NCI-H2081 treated with DMSO at 0.1 percent for 48 hours (cell line): ENCODE data around the gene GAL3ST1.
"Not testable (repeated sequence)": the region's sequence is repeated elsewhere in the genome, so short reads cannot be mapped to it uniquely, and the experiment has no call there.

Experiments
- DNase-seq: peaks from one replicate; lab custom pipeline; 2025; lab: John Stamatoyannopoulos, UW

GAL3ST1 gene, protein sequence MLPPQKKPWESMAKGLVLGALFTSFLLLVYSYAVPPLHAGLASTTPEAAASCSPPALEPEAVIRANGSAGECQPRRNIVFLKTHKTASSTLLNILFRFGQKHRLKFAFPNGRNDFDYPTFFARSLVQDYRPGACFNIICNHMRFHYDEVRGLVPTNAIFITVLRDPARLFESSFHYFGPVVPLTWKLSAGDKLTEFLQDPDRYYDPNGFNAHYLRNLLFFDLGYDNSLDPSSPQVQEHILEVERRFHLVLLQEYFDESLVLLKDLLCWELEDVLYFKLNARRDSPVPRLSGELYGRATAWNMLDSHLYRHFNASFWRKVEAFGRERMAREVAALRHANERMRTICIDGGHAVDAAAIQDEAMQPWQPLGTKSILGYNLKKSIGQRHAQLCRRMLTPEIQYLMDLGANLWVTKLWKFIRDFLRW

GRCh38 chr22:30574095-30574981 is at the start of gene GAL3ST1:
TSS of gene GAL3ST1 (minus strand) at chr22:30574665. CDS start at chr22:30557392, 17,273 bp downstream.
- no peak for DNase-seq

DNA sequence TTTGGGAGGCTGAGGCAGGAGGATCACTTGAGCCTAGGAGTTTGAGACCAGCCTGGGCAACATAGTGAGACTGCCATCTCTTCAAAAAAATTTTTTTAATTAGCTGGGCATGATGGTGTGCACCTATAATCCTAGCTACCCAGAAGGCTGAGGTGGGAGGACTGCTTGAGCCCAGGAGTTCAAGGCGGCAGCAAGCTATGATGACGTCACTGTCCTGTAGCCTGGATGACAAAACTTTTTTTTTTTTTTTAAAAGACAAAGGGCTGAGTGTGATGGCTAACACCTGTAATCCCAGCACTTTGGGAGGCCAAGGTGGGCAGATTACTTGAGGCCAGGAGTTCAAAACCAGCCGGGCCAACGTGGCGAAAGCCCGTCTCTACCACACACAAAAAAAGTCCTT is 45.4 kb upstream of the GAL3ST1 start:
- not testable (repeated sequence) for DNase-seq

GRCh38 chr22:30617819-30618218 is 43.4 kb upstream of the GAL3ST1 start:
- DNase-seq, result no peak

- no peak for DNase-seq
These were observed 41.1 kb upstream of the GAL3ST1 start for GRCh38 chr22:30615543-30615954.

- no peak for DNase-seq
These were observed 40.4 kb upstream of the GAL3ST1 start for GRCh38 chr22:30614879-30615278.

DNA sequence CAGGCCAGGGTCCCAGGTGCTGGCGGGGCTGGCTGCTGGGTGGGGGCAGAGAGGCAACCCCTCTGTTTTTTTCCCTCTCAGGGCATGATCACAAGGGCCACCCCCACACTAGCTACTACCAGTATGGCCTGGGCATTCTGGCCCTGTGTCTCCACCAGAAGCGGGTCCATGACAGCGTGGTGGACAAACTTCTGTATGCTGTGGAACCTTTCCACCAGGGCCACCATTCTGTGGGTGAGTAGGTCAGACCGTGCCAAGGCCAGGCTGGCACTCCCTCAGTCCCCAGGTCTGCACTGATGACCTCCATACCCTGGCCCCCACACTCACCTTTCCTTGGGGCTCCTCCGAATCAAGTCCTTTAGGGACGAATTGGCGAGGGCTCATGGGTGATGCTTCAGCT is 39.8 kb upstream of the GAL3ST1 start:
- DNase-seq, result no peak

GRCh38 chr22:30612789-30613188 is 38.3 kb upstream of the GAL3ST1 start:
- DNase-seq, result no peak

DNA sequence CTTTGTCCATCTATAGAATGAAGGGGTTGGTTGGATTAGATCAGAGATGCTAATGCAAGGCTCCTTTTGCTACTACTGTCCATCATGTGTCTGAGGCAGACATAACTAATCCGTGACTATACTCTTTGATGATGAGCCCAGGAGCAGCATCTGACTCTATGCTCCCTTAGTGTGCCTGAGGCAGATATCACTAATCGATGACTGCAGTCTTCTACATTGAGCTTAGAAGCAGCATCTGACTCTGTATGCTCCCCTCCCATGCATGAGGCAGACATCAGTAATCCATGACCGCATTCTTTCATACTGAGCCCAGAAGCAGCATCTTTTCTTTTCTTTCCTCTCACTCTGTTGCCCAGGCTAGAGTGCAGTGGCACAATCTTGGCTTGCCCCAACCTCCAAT is 36.7 kb upstream of the GAL3ST1 start:
- DNase-seq, result no peak

- no peak for DNase-seq
These were observed 35.8 kb upstream of the GAL3ST1 start for GRCh38 chr22:30610299-30610698.

DNA sequence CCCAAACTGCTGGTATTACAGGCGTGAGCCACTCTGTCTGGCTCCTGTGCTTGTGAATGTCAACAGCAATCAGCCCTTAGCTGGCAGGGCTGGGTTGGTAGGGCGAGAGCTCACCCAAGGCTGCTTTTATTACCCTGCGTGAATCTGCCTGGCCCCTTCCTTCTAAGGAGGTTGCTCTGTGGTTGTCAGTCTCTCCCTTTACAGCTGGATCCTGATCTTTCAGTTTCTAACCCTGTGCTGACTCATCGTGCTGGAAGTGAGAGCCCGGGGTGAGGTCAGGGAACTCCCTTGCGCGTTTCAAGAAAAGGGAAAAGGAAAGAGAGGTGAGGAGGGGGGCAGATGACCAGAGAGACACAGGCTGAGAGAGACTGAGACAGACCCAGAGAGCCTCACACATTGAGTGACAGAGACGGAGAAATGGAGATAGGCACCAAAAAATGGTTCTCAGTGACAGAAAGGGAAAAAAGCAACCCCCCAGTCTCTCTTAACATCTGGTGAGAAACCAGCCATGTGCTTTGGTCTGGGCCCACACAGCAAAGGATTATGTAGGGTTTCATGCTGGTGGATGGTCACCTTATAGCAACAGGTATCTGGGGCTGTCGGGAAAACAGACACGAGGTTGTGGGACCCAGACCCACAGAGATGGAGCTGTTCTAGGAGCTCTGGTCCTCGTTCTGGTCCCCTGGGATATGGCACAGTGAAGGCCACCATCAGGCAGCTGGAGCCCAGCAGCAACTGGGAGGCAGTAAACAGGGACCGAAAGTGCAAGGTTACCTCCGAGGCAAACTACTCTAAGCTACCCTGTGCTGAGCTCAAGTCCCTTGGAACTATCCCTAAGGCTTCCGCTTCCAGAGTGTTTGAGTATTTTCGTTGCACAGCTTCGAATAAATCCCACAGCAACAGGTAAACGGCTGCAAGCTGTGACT is 35.1 kb upstream of the GAL3ST1 start:
- no peak for DNase-seq

DNA sequence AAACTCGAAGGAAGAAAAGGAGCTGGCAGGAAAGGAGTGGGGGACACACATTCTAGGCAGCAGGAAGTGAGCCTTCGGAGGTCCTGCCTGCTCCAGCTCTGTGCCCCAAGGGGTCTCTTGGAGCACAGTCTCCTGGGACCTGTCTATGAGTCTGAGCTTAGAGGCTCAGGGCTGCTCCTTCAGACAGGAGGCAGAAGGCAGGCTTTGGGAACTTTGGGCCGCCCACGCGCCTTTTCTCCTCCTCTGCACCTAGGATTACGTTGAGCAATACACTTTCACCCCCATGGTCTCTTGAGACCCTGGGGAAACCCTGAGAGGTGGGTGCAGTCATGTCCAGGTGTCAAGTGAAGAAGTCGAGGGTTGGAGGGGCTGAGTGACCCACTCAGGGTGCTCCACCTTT is 33.5 kb upstream of the GAL3ST1 start:
- no peak for DNase-seq

- DNase-seq, result no peak
These were observed 33.0 kb upstream of the GAL3ST1 start for GRCh38 chr22:30607300-30607930.

GRCh38 chr22:30606455-30607299 is 32.2 kb upstream of the GAL3ST1 start, which contains the start of gene TCN2:
TSS of gene TCN2 (plus strand) at chr22:30607174. CDS start at chr22:30607332, 158 bp downstream.
- no peak for DNase-seq

DNA sequence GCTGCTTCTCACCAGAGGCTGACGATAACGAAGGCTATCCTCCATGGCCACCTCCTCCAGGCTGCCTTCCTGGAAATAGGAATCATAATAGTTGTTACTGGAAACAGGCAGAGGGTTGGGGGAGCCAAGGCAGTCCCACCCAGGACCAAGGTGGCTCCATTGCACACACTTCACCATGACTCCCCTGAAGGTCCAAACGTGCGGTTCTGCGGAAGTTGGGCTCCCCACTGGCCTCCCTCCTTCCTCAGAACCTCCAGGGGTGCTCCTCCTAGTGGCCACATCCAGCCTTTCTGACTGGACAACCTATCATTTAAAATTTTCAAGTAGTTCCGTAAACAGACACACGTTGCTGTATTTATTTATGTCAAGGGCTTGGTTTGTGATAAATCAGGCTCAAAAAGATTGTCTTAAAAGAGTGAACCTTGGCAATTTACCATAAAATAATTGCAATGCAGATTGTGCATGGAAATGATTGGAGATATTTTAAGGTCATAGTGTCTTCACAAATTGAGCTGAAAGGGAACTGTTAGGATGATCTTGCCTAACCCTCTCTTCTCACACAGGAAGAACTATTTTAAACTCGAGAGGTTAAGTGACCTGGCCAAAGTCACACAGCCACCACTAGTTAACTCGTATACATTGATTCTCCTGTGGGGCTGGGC is 31.1 kb upstream of the GAL3ST1 start:
- no peak for DNase-seq

DNA sequence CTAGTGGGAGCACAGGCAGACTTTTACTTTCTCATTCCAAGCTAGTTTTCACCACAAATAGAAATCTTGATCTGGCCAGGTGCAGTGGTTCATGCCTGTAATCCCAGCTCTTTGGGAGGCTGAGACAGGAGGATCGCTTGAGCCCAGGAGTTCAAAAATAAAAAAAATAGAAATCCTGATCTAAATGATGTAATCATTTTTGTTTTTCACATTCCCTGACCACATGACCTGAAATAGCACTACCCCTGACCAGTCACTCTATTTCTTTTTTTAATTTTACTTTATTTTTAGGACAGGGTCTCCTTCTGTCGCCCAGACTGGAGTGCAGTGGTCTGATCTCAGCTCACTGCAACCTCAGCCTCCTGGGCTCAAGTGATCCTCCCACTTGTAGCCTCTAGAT is 30.3 kb upstream of the GAL3ST1 start:
- no peak for DNase-seq

GRCh38 chr22:30603801-30604200 is 29.3 kb upstream of the GAL3ST1 start:
- DNase-seq, result no peak

DNA sequence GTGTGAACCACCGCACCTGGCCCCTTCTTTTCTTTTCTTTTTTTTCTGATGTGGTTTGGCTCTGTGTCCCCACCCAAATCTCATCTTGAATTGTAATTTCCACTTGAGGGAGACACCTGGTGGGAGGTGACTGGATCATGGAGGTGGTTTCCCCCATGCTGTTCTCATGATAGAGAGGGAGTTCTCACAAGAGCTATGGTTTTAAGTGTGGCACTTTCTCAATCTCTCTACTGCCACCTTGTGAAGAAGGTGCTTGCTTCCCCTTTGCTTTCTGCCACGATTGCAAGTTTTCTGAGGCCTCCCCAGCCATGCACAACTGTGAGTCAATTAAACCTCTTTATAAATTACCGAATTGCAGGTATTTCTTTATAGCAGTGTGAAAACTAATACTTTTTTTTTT is 27.6 kb upstream of the GAL3ST1 start:
- no peak for DNase-seq

GRCh38 chr22:30601464-30601863 is 27.0 kb upstream of the GAL3ST1 start:
- no peak for DNase-seq

DNA sequence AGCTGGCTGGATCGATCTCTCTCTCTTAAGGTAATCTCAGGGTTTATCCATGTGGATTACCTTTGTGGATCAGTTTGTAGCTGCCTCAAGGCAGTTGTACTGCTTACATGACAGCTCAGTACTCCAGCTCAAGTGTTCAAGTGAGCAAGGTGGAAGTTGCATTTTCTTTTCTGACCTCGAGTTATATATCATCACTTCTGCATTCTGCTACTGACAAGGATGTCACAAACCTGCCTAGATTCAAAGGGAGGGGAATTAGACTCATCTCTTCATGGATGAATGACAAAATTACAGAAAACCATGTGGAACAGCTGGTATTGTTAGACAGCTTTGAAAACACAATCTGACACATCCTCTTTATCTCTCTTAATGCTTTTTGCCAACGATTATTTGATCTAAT is 26.5 kb upstream of the GAL3ST1 start:
- no peak for DNase-seq

DNA sequence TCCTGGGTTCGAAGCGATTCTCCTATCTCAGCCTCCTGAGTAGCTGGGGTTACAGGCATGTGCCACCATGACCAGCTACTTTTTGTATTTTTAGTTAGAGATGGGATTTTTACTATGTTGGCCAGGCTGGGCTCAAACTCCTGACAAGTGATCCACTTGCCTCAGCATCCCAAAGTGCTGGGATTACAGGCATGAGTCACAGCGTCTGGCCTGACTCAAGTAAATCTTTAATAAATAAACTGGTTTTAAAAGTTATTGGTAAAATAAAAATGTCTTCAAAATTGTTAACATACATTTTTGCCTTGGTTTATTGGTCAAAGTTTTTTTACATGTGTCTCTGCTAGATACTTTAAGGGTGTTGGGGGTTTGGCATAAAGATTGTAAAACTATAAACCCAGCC is 24.5 kb upstream of the GAL3ST1 start:
- DNase-seq, result no peak
